Erythroblast (primary cell): ENCODE data around the gene CCDC71L.

ENCODE experiments used
- GATA1 ChIP-seq: IDR thresholded peaks from 2 replicates; pipeline ENCODE4 v1.6.1; 2011; ENCODE audit warnings: low read depth, mild to moderate bottlenecking, control low read depth, low read length, moderate library complexity
- POLR2A ChIP-seq: IDR thresholded peaks from 2 replicates; pipeline ENCODE4 v1.6.1; 2011; ENCODE audit warnings: mild to moderate bottlenecking, low read length

GRCh38 chr7:106693677-106694353 lies 32.9 kb upstream of the CCDC71L start:
- TF ChIP-seq POLR2A, result no peak
- no peak for TF ChIP-seq GATA1
